GM21390 (cell line): ENCODE measurements around the gene ZBTB25.

Source experiments
- ATAC-seq: cut with Tn5 transposase; IDR thresholded peaks from one replicate; pipeline ENCODE4 v1.9.1; 2021; ENCODE audit not compliant: unreplicated experiment

Gene ZBTB25

DNA sequence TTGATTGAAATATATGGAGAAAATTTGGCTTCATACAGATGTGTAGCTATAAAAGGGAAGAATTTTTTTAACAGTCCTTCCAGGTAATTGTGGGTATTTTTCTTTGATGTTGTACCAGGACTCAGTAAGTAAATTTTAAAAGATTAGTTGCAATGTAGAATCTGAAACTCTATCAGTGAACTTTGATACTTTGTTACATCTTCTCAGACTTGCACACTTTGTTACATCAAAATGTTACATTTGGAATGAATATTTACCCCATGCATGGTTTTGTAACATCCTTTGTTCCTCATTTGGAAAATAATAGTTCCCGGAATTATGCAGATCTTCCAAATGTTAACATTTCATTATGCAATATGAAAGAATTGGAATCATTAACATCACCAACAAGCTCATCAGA lies 101.7 kb downstream of the ZBTB25 start:
- ATAC-seq = no peak

DNA sequence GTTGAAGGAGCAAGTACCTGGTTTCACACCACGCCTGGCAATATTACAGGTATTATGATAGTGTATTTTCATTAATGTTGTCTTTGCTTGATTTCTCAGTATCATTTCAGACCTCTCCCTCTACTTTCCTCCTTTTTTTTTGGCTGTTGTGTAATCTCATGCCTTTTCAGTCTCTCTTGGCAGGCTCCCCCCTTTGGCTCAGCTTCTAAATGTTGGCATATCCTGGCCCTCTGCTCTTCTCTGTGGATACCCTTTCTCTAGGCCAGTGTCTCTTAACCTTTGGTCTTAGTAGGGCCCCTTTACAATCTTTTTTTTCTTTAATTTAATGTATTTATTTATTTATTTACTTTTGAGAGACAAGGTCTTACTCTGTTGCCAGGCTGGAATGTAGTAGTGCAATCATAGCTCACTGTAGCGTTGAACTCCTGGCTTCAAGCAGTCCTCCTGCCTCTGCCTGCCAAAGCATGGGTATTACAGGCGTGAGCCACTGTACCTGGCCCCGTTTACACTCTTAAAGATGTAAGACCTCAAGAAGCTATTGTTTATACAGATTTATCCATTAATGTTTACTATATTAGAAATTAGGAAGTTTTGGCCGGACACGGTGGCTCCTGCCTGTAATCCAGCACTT lies 102.7 kb downstream of the ZBTB25 start:
- ATAC-seq = no peak
